ENCODE data around the gene CDK5RAP2.

DNA sequence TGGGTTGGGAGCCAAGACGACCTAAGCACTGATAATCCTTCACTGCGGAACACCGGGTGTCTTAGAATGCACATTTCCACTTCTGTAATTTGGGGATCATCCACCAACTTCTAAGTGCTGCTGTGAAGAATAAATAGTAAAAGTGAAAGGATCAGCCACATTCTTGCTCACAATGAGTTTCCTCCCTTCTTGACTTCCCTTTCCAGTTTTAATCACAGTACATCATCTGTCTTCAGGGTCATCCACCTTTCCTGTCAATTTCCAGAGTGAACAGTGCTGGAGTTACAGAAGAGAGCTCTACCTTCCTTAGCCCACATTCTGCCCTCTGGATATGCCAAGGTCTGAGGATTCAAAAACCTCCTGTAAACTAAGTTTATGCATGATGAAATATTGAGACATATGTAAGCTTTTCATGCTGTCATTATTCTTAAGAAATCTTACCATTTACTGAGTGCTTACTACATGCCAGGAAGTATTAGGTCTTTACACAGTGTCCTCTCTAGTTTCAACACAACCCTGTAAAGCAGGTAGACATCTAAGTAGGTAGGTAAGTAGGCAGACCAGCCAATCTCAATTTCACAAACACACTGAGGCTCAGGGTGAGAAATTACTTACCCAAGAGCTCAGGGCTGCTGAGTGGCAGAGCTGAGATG is 105.2 kb downstream of the CDK5RAP2 start:
- TF ChIP-seq POLR2AphosphoS5 (IDR thresholded peaks at IDR 0.05) = no peak
- TF ChIP-seq, protein P1, sequence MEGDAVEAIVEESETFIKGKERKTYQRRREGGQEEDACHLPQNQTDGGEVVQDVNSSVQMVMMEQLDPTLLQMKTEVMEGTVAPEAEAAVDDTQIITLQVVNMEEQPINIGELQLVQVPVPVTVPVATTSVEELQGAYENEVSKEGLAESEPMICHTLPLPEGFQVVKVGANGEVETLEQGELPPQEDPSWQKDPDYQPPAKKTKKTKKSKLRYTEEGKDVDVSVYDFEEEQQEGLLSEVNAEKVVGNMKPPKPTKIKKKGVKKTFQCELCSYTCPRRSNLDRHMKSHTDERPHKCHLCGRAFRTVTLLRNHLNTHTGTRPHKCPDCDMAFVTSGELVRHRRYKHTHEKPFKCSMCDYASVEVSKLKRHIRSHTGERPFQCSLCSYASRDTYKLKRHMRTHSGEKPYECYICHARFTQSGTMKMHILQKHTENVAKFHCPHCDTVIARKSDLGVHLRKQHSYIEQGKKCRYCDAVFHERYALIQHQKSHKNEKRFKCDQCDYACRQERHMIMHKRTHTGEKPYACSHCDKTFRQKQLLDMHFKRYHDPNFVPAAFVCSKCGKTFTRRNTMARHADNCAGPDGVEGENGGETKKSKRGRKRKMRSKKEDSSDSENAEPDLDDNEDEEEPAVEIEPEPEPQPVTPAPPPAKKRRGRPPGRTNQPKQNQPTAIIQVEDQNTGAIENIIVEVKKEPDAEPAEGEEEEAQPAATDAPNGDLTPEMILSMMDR (IDR thresholded peaks at IDR 0.05) = no peak

All from sigmoid colon (tissue), 4 donors.